Measurements from ENCODE around the gene CHRNA7.

CHRNA7 gene

GRCh38 chr15:32104061-32104995 is 74.0 kb downstream of the CHRNA7 start:
- H3K27me3 ChIP-seq (ENCODE audit: control insufficient read depth in 2 of 2, insufficient read depth in 2 of 2, low read length in 2 of 2), result no peaks in the 10 kb centered on the region
- H3K4me3 ChIP-seq (ENCODE audit: low read length in 2 of 2), result no peak overlapping the region
- peaks cover 0 to 9% of the 10 kb centered on the region in 2 donors for H3K4me1 ChIP-seq (ENCODE audit: control insufficient read depth in 2 of 2, insufficient read depth in 2 of 2, low read length in 2 of 2)
- H3K27ac ChIP-seq (ENCODE audit: low read depth in 2 of 2, low read length in 2 of 2), result no peak overlapping the region
- H3K9ac ChIP-seq (ENCODE audit: low read depth in 1 of 2, low read length in 2 of 2), result no peak overlapping the region
- H3K9me3 ChIP-seq (ENCODE audit: control insufficient read depth in 2 of 2, low read length in 2 of 2), result no peaks in the 10 kb centered on the region
- H3K36me3 ChIP-seq (ENCODE audit: control insufficient read depth in 2 of 2, insufficient read depth in 2 of 2, low read length in 2 of 2), result no peaks in the 10 kb centered on the region

- Histone ChIP-seq H3K4me1 (ENCODE audit: control insufficient read depth in 2 of 2, insufficient read depth in 2 of 2, low read length in 2 of 2) (peaks cover 0 to 9% of the 10 kb centered on the region in 2 donors), H3K9ac (ENCODE audit: low read depth in 1 of 2, low read length in 2 of 2) (no peak overlapping the region), H3K27ac (ENCODE audit: low read depth in 2 of 2, low read length in 2 of 2) (no peak overlapping the region), H3K27me3 (ENCODE audit: control insufficient read depth in 2 of 2, insufficient read depth in 2 of 2, low read length in 2 of 2) (no peaks in the 10 kb centered on the region), H3K9me3 (ENCODE audit: control insufficient read depth in 2 of 2, low read length in 2 of 2) (no peaks in the 10 kb centered on the region), H3K4me3 (ENCODE audit: low read length in 2 of 2) (no peak overlapping the region), H3K36me3 (ENCODE audit: control insufficient read depth in 2 of 2, insufficient read depth in 2 of 2, low read length in 2 of 2) (no peaks in the 10 kb centered on the region)
Measured at GRCh38 chr15:32105258-32106241, 75.2 kb downstream of the CHRNA7 start.

- Histone ChIP-seq H3K9ac (ENCODE audit: low read depth in 1 of 2, low read length in 2 of 2) (no peak overlapping the region), H3K4me1 (ENCODE audit: control insufficient read depth in 2 of 2, insufficient read depth in 2 of 2, low read length in 2 of 2) (peaks cover 0 to 9% of the 10 kb centered on the region in 2 donors), H3K27ac (ENCODE audit: low read depth in 2 of 2, low read length in 2 of 2) (no peak overlapping the region), H3K4me3 (ENCODE audit: low read length in 2 of 2) (no peak overlapping the region), H3K9me3 (ENCODE audit: control insufficient read depth in 2 of 2, low read length in 2 of 2) (no peaks in the 10 kb centered on the region), H3K27me3 (ENCODE audit: control insufficient read depth in 2 of 2, insufficient read depth in 2 of 2, low read length in 2 of 2) (no peaks in the 10 kb centered on the region), H3K36me3 (ENCODE audit: control insufficient read depth in 2 of 2, insufficient read depth in 2 of 2, low read length in 2 of 2) (no peaks in the 10 kb centered on the region)
Measured at GRCh38 chr15:32106401-32107381, 76.4 kb downstream of the CHRNA7 start.

GRCh38 chr15:32107477-32108080 is 77.3 kb downstream of the CHRNA7 start:
- H3K27ac ChIP-seq (ENCODE audit: low read depth in 2 of 2, low read length in 2 of 2), result no peak overlapping the region
- no peaks in the 10 kb centered on the region for H3K27me3 ChIP-seq (ENCODE audit: control insufficient read depth in 2 of 2, insufficient read depth in 2 of 2, low read length in 2 of 2)
- H3K9ac ChIP-seq (ENCODE audit: low read depth in 1 of 2, low read length in 2 of 2), result no peak overlapping the region
- no peaks in the 10 kb centered on the region for H3K9me3 ChIP-seq (ENCODE audit: control insufficient read depth in 2 of 2, low read length in 2 of 2)
- no peaks in the 10 kb centered on the region for H3K36me3 ChIP-seq (ENCODE audit: control insufficient read depth in 2 of 2, insufficient read depth in 2 of 2, low read length in 2 of 2)
- no peak overlapping the region for H3K4me3 ChIP-seq (ENCODE audit: low read length in 2 of 2)
- H3K4me1 ChIP-seq (ENCODE audit: control insufficient read depth in 2 of 2, insufficient read depth in 2 of 2, low read length in 2 of 2), result peaks cover 0 to 9% of the 10 kb centered on the region in 2 donors

GRCh38 chr15:32108661-32109060 is 78.3 kb downstream of the CHRNA7 start:
- no peaks in the 10 kb centered on the region for H3K36me3 ChIP-seq (ENCODE audit: control insufficient read depth in 2 of 2, insufficient read depth in 2 of 2, low read length in 2 of 2)
- H3K9me3 ChIP-seq (ENCODE audit: control insufficient read depth in 2 of 2, low read length in 2 of 2), result no peaks in the 10 kb centered on the region
- no peak overlapping the region for H3K4me3 ChIP-seq (ENCODE audit: low read length in 2 of 2)
- no peaks in the 10 kb centered on the region for H3K27me3 ChIP-seq (ENCODE audit: control insufficient read depth in 2 of 2, insufficient read depth in 2 of 2, low read length in 2 of 2)
- H3K27ac ChIP-seq (ENCODE audit: low read depth in 2 of 2, low read length in 2 of 2), result no peak overlapping the region
- H3K9ac ChIP-seq (ENCODE audit: low read depth in 1 of 2, low read length in 2 of 2), result no peak overlapping the region
- peaks cover 0 to 9% of the 10 kb centered on the region in 2 donors for H3K4me1 ChIP-seq (ENCODE audit: control insufficient read depth in 2 of 2, insufficient read depth in 2 of 2, low read length in 2 of 2)

GRCh38 chr15:32112101-32112500 is 81.8 kb downstream of the CHRNA7 start:
- no peak overlapping the region for H3K27ac ChIP-seq (ENCODE audit: low read depth in 2 of 2, low read length in 2 of 2)
- H3K9ac ChIP-seq (ENCODE audit: low read depth in 1 of 2, low read length in 2 of 2), result no peak overlapping the region
- no peak overlapping the region for H3K4me3 ChIP-seq (ENCODE audit: low read length in 2 of 2)
- H3K27me3 ChIP-seq (ENCODE audit: control insufficient read depth in 2 of 2, insufficient read depth in 2 of 2, low read length in 2 of 2), result no peaks in the 10 kb centered on the region
- H3K4me1 ChIP-seq (ENCODE audit: control insufficient read depth in 2 of 2, insufficient read depth in 2 of 2, low read length in 2 of 2), result no peaks in the 10 kb centered on the region
- H3K9me3 ChIP-seq (ENCODE audit: control insufficient read depth in 2 of 2, low read length in 2 of 2), result no peaks in the 10 kb centered on the region
- no peaks in the 10 kb centered on the region for H3K36me3 ChIP-seq (ENCODE audit: control insufficient read depth in 2 of 2, insufficient read depth in 2 of 2, low read length in 2 of 2)

- H3K27ac ChIP-seq (ENCODE audit: low read depth in 2 of 2, low read length in 2 of 2), result no peak overlapping the region
- H3K4me3 ChIP-seq (ENCODE audit: low read length in 2 of 2), result no peak overlapping the region
- H3K27me3 ChIP-seq (ENCODE audit: control insufficient read depth in 2 of 2, insufficient read depth in 2 of 2, low read length in 2 of 2), result no peaks in the 10 kb centered on the region
- no peaks in the 10 kb centered on the region for H3K4me1 ChIP-seq (ENCODE audit: control insufficient read depth in 2 of 2, insufficient read depth in 2 of 2, low read length in 2 of 2)
- H3K9ac ChIP-seq (ENCODE audit: low read depth in 1 of 2, low read length in 2 of 2), result no peak overlapping the region
- H3K36me3 ChIP-seq (ENCODE audit: control insufficient read depth in 2 of 2, insufficient read depth in 2 of 2, low read length in 2 of 2), result no peaks in the 10 kb centered on the region
- no peaks in the 10 kb centered on the region for H3K9me3 ChIP-seq (ENCODE audit: control insufficient read depth in 2 of 2, low read length in 2 of 2)
Measured at GRCh38 chr15:32113224-32113623, 82.9 kb downstream of the CHRNA7 start.

GRCh38 chr15:32117122-32117521 is 86.8 kb downstream of the CHRNA7 start:
- Histone ChIP-seq H3K4me3 (ENCODE audit: low read length in 2 of 2) (no peak overlapping the region), H3K9ac (ENCODE audit: low read depth in 1 of 2, low read length in 2 of 2) (no peak overlapping the region), H3K36me3 (ENCODE audit: control insufficient read depth in 2 of 2, insufficient read depth in 2 of 2, low read length in 2 of 2) (no peaks in the 10 kb centered on the region), H3K27ac (ENCODE audit: low read depth in 2 of 2, low read length in 2 of 2) (no peak overlapping the region), H3K4me1 (ENCODE audit: control insufficient read depth in 2 of 2, insufficient read depth in 2 of 2, low read length in 2 of 2) (no peaks in the 10 kb centered on the region), H3K27me3 (ENCODE audit: control insufficient read depth in 2 of 2, insufficient read depth in 2 of 2, low read length in 2 of 2) (no peaks in the 10 kb centered on the region), H3K9me3 (ENCODE audit: control insufficient read depth in 2 of 2, low read length in 2 of 2) (no peaks in the 10 kb centered on the region)

GRCh38 chr15:32119286-32119685 is 89.0 kb downstream of the CHRNA7 start:
- H3K27ac ChIP-seq (ENCODE audit: low read depth in 2 of 2, low read length in 2 of 2), result no peak overlapping the region
- no peaks in the 10 kb centered on the region for H3K27me3 ChIP-seq (ENCODE audit: control insufficient read depth in 2 of 2, insufficient read depth in 2 of 2, low read length in 2 of 2)
- no peaks in the 10 kb centered on the region for H3K9me3 ChIP-seq (ENCODE audit: control insufficient read depth in 2 of 2, low read length in 2 of 2)
- H3K4me3 ChIP-seq (ENCODE audit: low read length in 2 of 2), result no peak overlapping the region
- no peak overlapping the region for H3K9ac ChIP-seq (ENCODE audit: low read depth in 1 of 2, low read length in 2 of 2)
- H3K36me3 ChIP-seq (ENCODE audit: control insufficient read depth in 2 of 2, insufficient read depth in 2 of 2, low read length in 2 of 2), result no peaks in the 10 kb centered on the region
- no peaks in the 10 kb centered on the region for H3K4me1 ChIP-seq (ENCODE audit: control insufficient read depth in 2 of 2, insufficient read depth in 2 of 2, low read length in 2 of 2)

Data from mucosa of rectum (tissue), 2 donors.